Measurements from ENCODE around the gene KCNJ12. TPM values are rescaled to one million over a fixed set of nuclear protein-coding genes. Genes with fewer than 3 reads are reported as not detected.
A peak's percentile ranks its signal among the peaks of the same experiment; 100 is the strongest.
"Not testable (repeated sequence)": the region's sequence is repeated elsewhere in the genome, so short reads cannot be mapped to it uniquely, and the experiment has no call there.

KCNJ12 gene
- total and polyA plus RNA-seq, 12 donors = 2.8 to 14.7 (median 8.5) TPM

- not testable (repeated sequence) for H3K4me1 ChIP-seq, H3K36me3 ChIP-seq, H3K27me3 ChIP-seq, H3K4me3 ChIP-seq, DNase-seq, H3K27ac ChIP-seq, H3K9me3 ChIP-seq
- peak in 3 of 8 donors; percentile 50 to 53 (median 53) for ATAC-seq
- TF ChIP-seq CTCF (IDR thresholded peaks at IDR 0.05) = peak; percentile 20 to 68 (median 53)
- intact Hi-C loops (cut with DNase I) = loop anchor here in 9 of 10 donors (5.0 to 10.0 kb wide), 7 partner anchors 128 to 335 kb away; partner anchors contain the start of genes MAP2K3 (in 6 of the 9) and DHRS7B (in 3 of the 9)
- WGBS, 2 donors = 63 to 66% methylated on average over 3 of the region's 3 CpGs
Observed at GRCh38 chr17:21449891-21450290, 73.7 kb downstream of the KCNJ12 start.

- H3K36me3 ChIP-seq = no peaks in the 10 kb centered on the region
- no peak for TF ChIP-seq CTCF (IDR thresholded peaks at IDR 0.05)
- no peaks in the 10 kb centered on the region for H3K9me3 ChIP-seq
- H3K4me3 ChIP-seq = peak overlapping the region in 2 of 10 donors; percentile 50 to 54
- WGBS, 2 donors = 61 to 62% methylated on average over 9 of the region's 9 CpGs
- no peak overlapping the region for H3K27ac ChIP-seq
- no peak for ATAC-seq
- DNase-seq = no peak
- peaks cover 0 to 9% (median 0%) of the 10 kb centered on the region in 7 donors for H3K27me3 ChIP-seq
- intact Hi-C loops (cut with DNase I) = loop anchor here in 9 of 10 donors (5.0 to 10.0 kb wide), 7 partner anchors 130 to 337 kb away; partner anchors contain the start of genes MAP2K3 (in 6 of the 9) and DHRS7B (in 3 of the 9)
- H3K4me1 ChIP-seq = peaks cover 0 to 14% (median 9%) of the 10 kb centered on the region in 9 donors
Observed at GRCh38 chr17:21451975-21452374, 75.8 kb downstream of the KCNJ12 start.

- Histone ChIP-seq H3K4me1 (peaks cover 0 to 16% (median 9%) of the 10 kb centered on the region in 9 donors), H3K36me3 (no peaks in the 10 kb centered on the region), H3K27ac (no peak overlapping the region), H3K9me3 (no peaks in the 10 kb centered on the region), H3K27me3 (peaks cover 0 to 9% (median 0%) of the 10 kb centered on the region in 7 donors), H3K4me3 (peak overlapping the region in 9 of 10 donors; percentile 4 to 54 (median 40))
- 3 to 9% methylated on average over 49 of the region's 49 CpGs for WGBS, 2 donors
- intact Hi-C loops (cut with DNase I) = loop anchor here in 9 of 10 donors (5.0 to 10.0 kb wide), 7 partner anchors 130 to 338 kb away; partner anchors contain the start of genes MAP2K3 (in 6 of the 9) and DHRS7B (in 3 of the 9)
- DNase-seq = peak; percentile 40 to 50
- peak; percentile 37 to 78 (median 63) for TF ChIP-seq CTCF (IDR thresholded peaks at IDR 0.05)
- ATAC-seq = peak; percentile 42 to 75 (median 68)
Observed at GRCh38 chr17:21452377-21453143, 76.4 kb downstream of the KCNJ12 start.

- 57 to 69% methylated on average over 17 of the region's 17 CpGs for WGBS, 2 donors
- ATAC-seq = peak in 1 of 8 donors; percentile 20
- Histone ChIP-seq H3K4me3 (peak overlapping the region in 4 of 10 donors; percentile 40 to 50 (median 48)), H3K36me3 (no peaks in the 10 kb centered on the region), H3K4me1 (peaks cover 0 to 16% (median 9%) of the 10 kb centered on the region in 9 donors), H3K9me3 (no peaks in the 10 kb centered on the region), H3K27me3 (peaks cover 0 to 9% (median 0%) of the 10 kb centered on the region in 7 donors), H3K27ac (no peak overlapping the region)
- intact Hi-C loops (cut with DNase I) = loop anchor here in 9 of 10 donors (5.0 to 10.0 kb wide), 7 partner anchors 131 to 339 kb away; partner anchors contain the start of genes MAP2K3 (in 6 of the 9) and DHRS7B (in 3 of the 9)
- DNase-seq = no peak
- TF ChIP-seq CTCF (IDR thresholded peaks at IDR 0.05) = no peak
Observed at GRCh38 chr17:21453144-21453898, 77.2 kb downstream of the KCNJ12 start.

GRCh38 chr17:21454006-21454405, 77.8 kb downstream of the KCNJ12 start:
- H3K27me3 ChIP-seq, H3K27ac ChIP-seq, DNase-seq, ATAC-seq, H3K36me3 ChIP-seq, H3K9me3 ChIP-seq, H3K4me3 ChIP-seq: not testable (repeated sequence)
- intact Hi-C loops (cut with DNase I) = loop anchor here in 9 of 10 donors (5.0 to 10.0 kb wide), 7 partner anchors 132 to 339 kb away; partner anchors contain the start of genes MAP2K3 (in 6 of the 9) and DHRS7B (in 3 of the 9)
- peaks cover 0 to 16% (median 9%) of the 10 kb centered on the region in 9 donors for H3K4me1 ChIP-seq
- 91% methylated on average over 5 of the region's 5 CpGs for WGBS, 2 donors
